Measurements from ENCODE around the gene CCDC178.
A peak's percentile ranks its signal among the peaks of the same experiment; 100 is the strongest.

Gene CCDC178

GRCh38 chr18:32937066-32937465, 503.5 kb downstream of the CCDC178 start:
- no peaks in the 10 kb centered on the region for H3K9me3 ChIP-seq (ENCODE audit: control insufficient read depth, insufficient read depth, low read length)
- TF ChIP-seq CTCF (IDR thresholded peaks at IDR 0.05; ENCODE audit: low read depth, low read length, poor library complexity, severe bottlenecking) (no peak), EZH2phosphoT487 (IDR thresholded peaks at IDR 0.05; ENCODE audit: borderline replicate concordance, low read length) (no peak)
- H3K79me2 ChIP-seq (ENCODE audit: control insufficient read depth, low read length): no peaks in the 10 kb centered on the region
- no peaks in the 10 kb centered on the region for H3K9me2 ChIP-seq (replicated peaks; ENCODE audit: control insufficient read depth, low read length)
- no peak overlapping the region for H3K4me3 ChIP-seq (ENCODE audit: low read length)
- no peaks in the 10 kb centered on the region for H3K4me1 ChIP-seq (ENCODE audit: control insufficient read depth, low read length)
- H3K4me2 ChIP-seq (ENCODE audit: low read length): no peak overlapping the region
- no peaks in the 10 kb centered on the region for H4K20me1 ChIP-seq (ENCODE audit: control insufficient read depth, insufficient read depth, low read depth, low read length)
- no peaks in the 10 kb centered on the region for H3K27me3 ChIP-seq (ENCODE audit: control insufficient read depth, low read length)
- no peaks in the 10 kb centered on the region for H3F3A ChIP-seq (ENCODE audit: control insufficient read depth, insufficient read depth)
- H3K27ac ChIP-seq (ENCODE audit: low read depth, low read length): no peak overlapping the region
- H3K36me3 ChIP-seq (ENCODE audit: control insufficient read depth, low read length): no peaks in the 10 kb centered on the region

DNA sequence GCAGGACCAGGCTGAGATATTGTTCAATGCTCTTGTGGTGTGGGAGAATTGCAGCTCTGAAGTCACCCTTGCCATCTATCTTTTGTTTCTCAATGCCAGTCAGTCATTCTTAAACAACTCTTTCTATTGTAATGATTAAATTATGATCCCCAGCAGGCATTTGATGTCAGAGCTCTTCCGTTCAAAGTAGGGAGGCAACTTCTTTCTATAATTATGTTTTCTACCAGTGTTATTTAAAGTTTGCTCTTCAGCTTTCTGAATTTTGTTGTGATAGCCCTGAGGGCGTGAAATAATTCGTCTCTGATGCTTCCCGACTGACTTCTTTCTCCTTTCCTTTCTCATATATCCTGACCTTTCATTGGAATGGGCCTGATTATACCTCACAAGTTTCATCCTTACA, 506.3 kb downstream of the CCDC178 start:
- no peaks in the 10 kb centered on the region for H3K79me2 ChIP-seq (ENCODE audit: control insufficient read depth, low read length)
- H4K20me1 ChIP-seq (ENCODE audit: control insufficient read depth, insufficient read depth, low read depth, low read length): no peaks in the 10 kb centered on the region
- TF ChIP-seq CTCF (IDR thresholded peaks at IDR 0.05; ENCODE audit: low read depth, low read length, poor library complexity, severe bottlenecking): no peak
- TF ChIP-seq EZH2phosphoT487 (IDR thresholded peaks at IDR 0.05; ENCODE audit: borderline replicate concordance, low read length): no peak
- no peaks in the 10 kb centered on the region for H3K9me2 ChIP-seq (replicated peaks; ENCODE audit: control insufficient read depth, low read length)
- H3K36me3 ChIP-seq (ENCODE audit: control insufficient read depth, low read length): no peaks in the 10 kb centered on the region
- no peak overlapping the region for H3K4me2 ChIP-seq (ENCODE audit: low read length)
- H3K4me3 ChIP-seq (ENCODE audit: low read length): no peak overlapping the region
- H3K27ac ChIP-seq (ENCODE audit: low read depth, low read length): no peak overlapping the region
- peaks cover 13% of the 10 kb centered on the region for H3K4me1 ChIP-seq (ENCODE audit: control insufficient read depth, low read length)
- no peaks in the 10 kb centered on the region for H3F3A ChIP-seq (ENCODE audit: control insufficient read depth, insufficient read depth)
- H3K27me3 ChIP-seq (ENCODE audit: control insufficient read depth, low read length): no peaks in the 10 kb centered on the region
- H3K9me3 ChIP-seq (ENCODE audit: control insufficient read depth, insufficient read depth, low read length): no peaks in the 10 kb centered on the region

DNA sequence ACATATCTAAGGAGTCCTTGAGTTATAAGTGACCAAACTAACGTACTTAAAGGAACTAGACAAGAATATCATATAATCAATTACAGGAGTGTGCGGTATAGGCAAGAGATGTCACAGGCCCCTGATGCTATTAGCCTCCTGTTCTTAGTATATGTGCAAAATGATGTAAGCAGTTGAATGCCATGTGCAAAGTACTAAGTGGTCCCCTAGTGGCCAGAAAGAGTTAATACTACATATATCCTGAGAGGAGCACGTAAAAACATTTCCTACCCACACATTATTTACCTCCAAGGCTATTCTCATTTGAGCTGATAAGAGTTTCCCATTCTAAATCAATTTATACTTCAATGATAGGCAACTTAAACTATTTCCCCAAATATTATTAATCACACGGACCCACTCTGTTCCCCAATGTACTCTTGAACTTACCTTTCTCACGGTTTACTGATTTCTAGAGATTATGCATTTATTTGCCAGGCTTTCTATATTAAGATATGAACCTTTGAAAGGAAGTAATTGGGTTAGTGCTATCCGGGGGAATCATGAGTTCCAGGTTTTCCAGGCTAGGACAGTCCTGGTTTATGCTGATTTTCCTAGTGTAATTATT, 509.7 kb downstream of the CCDC178 start:
- H4K20me1 ChIP-seq (ENCODE audit: control insufficient read depth, insufficient read depth, low read depth, low read length): no peaks in the 10 kb centered on the region
- H3K9me2 ChIP-seq (replicated peaks; ENCODE audit: control insufficient read depth, low read length): no peaks in the 10 kb centered on the region
- no peak for TF ChIP-seq EZH2phosphoT487 (IDR thresholded peaks at IDR 0.05; ENCODE audit: borderline replicate concordance, low read length)
- TF ChIP-seq CTCF (IDR thresholded peaks at IDR 0.05; ENCODE audit: low read depth, low read length, poor library complexity, severe bottlenecking): peak; percentile 84
- no peak overlapping the region for H3K27ac ChIP-seq (ENCODE audit: low read depth, low read length)
- H3K79me2 ChIP-seq (ENCODE audit: control insufficient read depth, low read length): no peaks in the 10 kb centered on the region
- no peak overlapping the region for H3K4me3 ChIP-seq (ENCODE audit: low read length)
- peaks cover 13% of the 10 kb centered on the region for H3K4me1 ChIP-seq (ENCODE audit: control insufficient read depth, low read length)
- H3K36me3 ChIP-seq (ENCODE audit: control insufficient read depth, low read length): no peaks in the 10 kb centered on the region
- no peaks in the 10 kb centered on the region for H3K9me3 ChIP-seq (ENCODE audit: control insufficient read depth, insufficient read depth, low read length)
- H3K4me2 ChIP-seq (ENCODE audit: low read length): no peak overlapping the region
- no peaks in the 10 kb centered on the region for H3F3A ChIP-seq (ENCODE audit: control insufficient read depth, insufficient read depth)
- H3K27me3 ChIP-seq (ENCODE audit: control insufficient read depth, low read length): no peaks in the 10 kb centered on the region
